Measurements from ENCODE around the gene LIPA.

- TF ChIP-seq POLR2A (IDR thresholded peaks at IDR 0.05): no peak
- no peak for TF ChIP-seq CTCF (IDR thresholded peaks at IDR 0.05)
Observed at GRCh38 chr10:89235073-89235798, 16.3 kb downstream of the LIPA start.
